Middle frontal gyrus (tissue), 1 donor: ENCODE measurements around the gene ATOX1.
"Not testable (repeated sequence)": the region's sequence is repeated elsewhere in the genome, so short reads cannot be mapped to it uniquely, and the experiment has no call there.

ENCODE experiments used
- DNase-seq: peaks from one replicate; pipeline ENCODE4 v3.0.0-alpha.2; 2015; ENCODE audit warnings: low spot score; ENCODE audit errors: extremely low spot score

Gene ATOX1

DNA sequence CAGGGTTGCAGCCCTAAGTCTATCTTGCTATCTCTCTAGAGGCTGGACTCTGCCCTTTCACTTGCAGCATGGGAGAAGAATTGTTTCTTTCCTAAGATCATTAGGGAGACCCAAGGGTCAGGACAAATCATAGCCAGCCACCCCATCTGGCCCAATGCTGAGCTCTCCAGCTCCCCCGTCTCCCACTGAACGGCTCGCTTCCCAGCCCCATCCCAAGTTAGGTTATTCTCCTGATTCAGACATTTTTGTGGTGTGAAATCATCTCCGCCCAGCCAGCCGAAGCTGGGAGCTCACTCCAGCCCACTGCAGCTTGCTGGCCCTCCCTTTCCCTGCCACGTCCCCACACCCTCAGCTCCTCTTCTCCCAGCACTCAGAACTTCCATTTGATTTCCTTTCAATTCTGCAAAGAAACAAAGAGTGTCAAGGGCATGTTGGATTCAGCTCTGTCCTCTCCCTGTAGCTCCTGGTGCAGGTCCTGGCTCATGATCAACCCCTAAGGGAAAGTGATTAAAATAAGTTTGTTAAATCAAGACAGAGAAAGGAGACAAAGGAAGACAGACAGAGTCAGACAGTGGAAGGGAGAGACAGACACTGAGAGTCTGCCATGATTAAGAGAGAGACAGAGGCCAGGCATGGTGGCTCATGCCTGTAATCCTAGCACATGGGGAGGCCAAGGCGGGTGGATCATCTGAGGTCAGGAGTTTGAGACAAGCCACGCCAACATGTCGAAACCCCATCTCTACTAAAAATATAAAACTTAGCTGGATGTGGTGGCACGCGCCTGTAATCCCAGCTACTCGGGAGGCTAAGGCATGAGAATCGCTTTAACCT, 59.1 kb downstream of the ATOX1 start:
- no peak for DNase-seq

DNA sequence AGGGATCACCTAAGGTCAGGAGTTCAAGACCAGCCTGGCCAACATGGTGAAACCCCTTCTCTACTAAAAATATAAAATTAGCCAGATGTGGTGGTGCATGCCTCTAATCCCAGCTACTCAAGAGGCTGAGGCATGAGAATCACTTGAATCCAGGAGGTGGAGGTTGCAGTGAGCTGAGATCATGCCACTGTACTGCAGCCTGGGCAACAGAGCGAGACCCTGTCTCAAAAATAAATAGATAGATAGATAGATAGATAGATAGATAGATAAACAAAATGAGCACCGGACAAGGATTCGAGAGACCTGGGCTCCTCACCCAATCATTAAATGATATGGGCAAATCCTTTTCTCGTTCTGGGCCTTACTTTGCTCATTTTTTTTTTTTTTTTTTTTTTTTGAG, 60.4 kb downstream of the ATOX1 start:
- DNase-seq, result not testable (repeated sequence)

DNA sequence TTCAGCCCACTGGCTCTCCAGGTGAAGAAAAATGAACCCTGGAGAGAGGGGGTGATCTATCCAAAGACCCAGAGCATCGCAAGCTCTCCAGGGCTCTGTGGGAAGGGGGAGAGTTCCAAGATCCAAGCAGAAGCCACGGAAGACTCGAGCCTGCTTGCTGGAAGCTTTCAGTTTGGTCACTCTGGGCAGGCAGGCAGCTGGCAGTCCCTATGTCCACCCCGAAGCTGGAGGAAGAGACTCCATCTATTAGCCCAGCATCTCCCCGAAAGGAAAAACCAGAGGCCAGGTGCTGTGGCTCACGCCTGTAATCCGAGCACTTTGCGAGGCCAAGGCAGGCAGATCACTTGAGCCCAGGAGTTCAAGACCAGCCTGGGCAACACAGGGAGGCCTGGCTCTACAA, 61.0 kb downstream of the ATOX1 start:
- no peak for DNase-seq

DNA sequence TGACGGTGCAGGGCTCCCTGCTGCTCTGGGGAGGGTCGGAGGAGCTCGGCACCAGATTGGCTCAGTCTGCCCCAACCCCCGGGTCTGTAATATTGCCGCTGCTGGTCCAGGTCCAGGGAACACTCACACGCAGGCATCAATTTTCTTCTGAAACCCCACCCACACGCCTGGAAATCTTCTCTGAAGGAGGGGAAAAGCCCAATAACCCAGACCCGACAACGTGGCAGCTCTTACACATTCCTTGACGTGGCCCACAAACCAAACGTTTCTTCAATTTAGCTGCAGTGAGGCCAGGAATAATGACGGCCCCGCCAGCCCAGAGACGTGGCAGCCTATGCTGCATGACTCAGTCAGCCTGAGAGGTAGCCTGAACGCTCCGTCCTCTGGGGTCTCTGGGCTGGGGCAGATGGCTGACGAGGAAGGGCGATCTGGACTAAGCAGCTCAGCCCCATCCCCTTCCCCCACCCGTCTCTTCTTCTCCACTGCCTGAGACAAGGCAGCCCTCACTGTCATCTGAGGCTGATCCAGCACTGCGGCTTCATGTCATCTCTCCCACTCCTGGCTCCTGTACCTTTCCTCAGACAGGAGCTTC, 61.9 kb downstream of the ATOX1 start:
- DNase-seq, result no peak

DNA sequence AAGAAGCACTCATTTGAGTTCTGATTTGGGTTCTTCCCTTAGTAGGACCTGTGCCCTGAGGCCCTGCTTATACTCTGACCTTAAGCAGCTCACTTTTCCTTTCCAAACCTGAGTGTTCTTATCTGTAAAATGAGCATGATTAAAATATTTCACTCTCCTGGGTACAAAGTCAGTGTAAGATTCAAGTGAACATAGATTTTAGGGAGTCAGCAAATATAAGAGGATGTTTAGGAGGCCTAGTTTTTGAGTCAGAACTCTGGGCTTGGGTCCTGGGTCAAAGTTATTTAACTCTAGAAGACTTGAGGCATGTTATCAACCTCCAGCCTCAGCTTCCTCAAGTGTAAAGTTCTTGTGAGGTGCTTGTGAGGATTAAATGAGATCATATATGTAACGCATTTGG, 63.0 kb downstream of the ATOX1 start:
- no peak for DNase-seq

DNA sequence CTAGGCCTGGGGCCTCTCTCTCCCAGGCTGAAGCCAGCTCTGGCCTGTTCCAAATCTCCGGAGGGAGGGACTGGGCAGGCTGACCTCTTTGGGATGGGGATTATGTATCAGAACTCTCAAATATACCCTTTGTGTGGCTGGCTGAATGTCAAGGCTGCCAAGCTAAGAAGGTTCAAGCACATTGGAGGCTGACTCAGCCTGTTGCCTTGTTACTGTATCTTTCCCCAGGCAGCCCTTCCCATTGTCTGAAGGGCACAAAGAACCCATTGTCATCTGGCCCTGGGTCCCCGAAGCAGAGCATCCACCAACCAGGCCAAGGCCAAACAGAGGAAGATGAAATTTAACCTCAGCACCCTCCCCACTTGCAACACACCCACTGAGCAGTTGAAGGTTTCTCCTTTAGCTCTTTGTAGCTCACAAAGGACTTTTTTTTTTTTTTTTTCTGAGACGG, 64.4 kb downstream of the ATOX1 start:
- peak; percentile 64 for DNase-seq
